Erythroblast (primary cell): ENCODE measurements around the gene ITPR2.

Source experiments
- GATA1 ChIP-seq: IDR thresholded peaks from 2 replicates; pipeline ENCODE4 v1.6.1; 2011; ENCODE audit warnings: low read depth, mild to moderate bottlenecking, control low read depth, low read length, moderate library complexity
- POLR2A ChIP-seq: IDR thresholded peaks from 2 replicates; pipeline ENCODE4 v1.6.1; 2011; ENCODE audit warnings: mild to moderate bottlenecking, low read length

GRCh38 chr12:26705851-26706250 lies 127.1 kb downstream of the ITPR2 start:
- TF ChIP-seq POLR2A, result no peak
- no peak for TF ChIP-seq GATA1
